A549 (cell line): ENCODE measurements around the gene ZDBF2. TPM values are rescaled to one million over a fixed set of nuclear protein-coding genes. Genes with fewer than 3 reads are reported as not detected.
A peak's percentile ranks its signal among the peaks of the same experiment; 100 is the strongest.

ENCODE experiments used
- ATAC-seq, 2 experiments: fragments of 200-7000 bp in 1 of 2; fragments of >200 bp in 1 of 2; cut with Nextera tagmentation in 1 of 2; cut with Tn5 transposase in 1 of 2; 3 replicates each; pipeline versions ENCODE4 v1.8.0 to v1.9.1; 2018 to 2020; ENCODE audit warnings: mild to moderate bottlenecking in 1 of 2, moderate library complexity in 1 of 2
- CTCF ChIA-PET: fragments of 300-600 bp; sonication (Branson Sonifier 250); formaldehyde crosslinking; extraction: SDS; loops from one replicate; lab custom pipeline; 2021; ENCODE audit warnings: antibody characterized with exemption, inconsistent platforms; lab: Yijun Ruan, JAX
- POLR2A ChIA-PET: fragments of 350-600 bp; formaldehyde crosslinking; extraction: SDS; loops from one replicate; lab custom pipeline; 2021; ENCODE audit warnings: antibody characterized with exemption, inconsistent platforms; lab: Yijun Ruan, JAX
- DNase-seq, 2 experiments: peaks; one replicate each; pipeline versions ENCODE4 v3.0.0 to v3.0.0-alpha.2; 2011 to 2016; ENCODE audit warnings: low read depth in 1 of 2, low spot score in 1 of 2
- FAIRE-seq: peaks from 2 replicates; lab custom pipeline; 2011; peaks lifted over from hg19 to GRCh38; lab: Jason Lieb, UNC
- H3K27ac ChIP-seq, 2 experiments: fragments of >200 bp; sonication (Bioruptor Twin); formaldehyde crosslinking; 3 replicates each; pipeline ENCODE4 v1.5.1; 2016 to 2017
- H3K4me1 ChIP-seq: fragments of >200 bp; sonication (Bioruptor Twin); formaldehyde crosslinking; 3 replicates; pipeline ENCODE4 v1.6.1; 2016
- H3K4me2 ChIP-seq: fragments of >200 bp; sonication (Bioruptor Twin); formaldehyde crosslinking; 3 replicates; pipeline ENCODE4 v1.6.1; 2016
- H3K4me3 ChIP-seq: fragments of >200 bp; sonication (Bioruptor Twin); formaldehyde crosslinking; 3 replicates; pipeline ENCODE4 v1.5.1; 2016
- H3K9me3 ChIP-seq: fragments of >200 bp; sonication (Bioruptor Twin); formaldehyde crosslinking; 3 replicates; pipeline ENCODE4 v1.6.1; 2016
- ATOH8 ChIP-seq: fragments of 250-450 bp; sonication (Bioruptor Pico); IDR thresholded peaks from 2 replicates; pipeline ENCODE4 v1.5.0; 2020; ENCODE audit warnings: low read depth, mild to moderate bottlenecking, moderate library complexity
- BHLHE40 ChIP-seq: IDR thresholded peaks from 2 replicates; pipeline ENCODE4 v1.6.1; 2012; ENCODE audit warnings: low read depth, low read length, inconsistent platforms
- CBX2 ChIP-seq: fragments of 200-600 bp; sonication (generic); IDR thresholded peaks from 2 replicates; pipeline ENCODE4 v1.6.1; 2016; ENCODE audit warnings: low read depth, mild to moderate bottlenecking, borderline replicate concordance
- EHF ChIP-seq: fragments of 250-450 bp; sonication (Bioruptor Pico); IDR thresholded peaks from 2 replicates; pipeline ENCODE4 v1.5.0; 2020; ENCODE audit warnings: mild to moderate bottlenecking
- ELK1 ChIP-seq: fragments of 150-350 bp; IDR thresholded peaks from 2 replicates; pipeline ENCODE4 v1.6.1; 2014; ENCODE audit warnings: low read depth, mild to moderate bottlenecking, low read length
- FOSB ChIP-seq: fragments of 250-450 bp; sonication (Bioruptor Pico); IDR thresholded peaks from 2 replicates; pipeline ENCODE4 v1.5.0; 2020; ENCODE audit warnings: mild to moderate bottlenecking, moderate library complexity
- FOSL2 ChIP-seq, 2 experiments: fragments of 450-650 bp in 1 of 2; fragments of >200 bp in 1 of 2; sonication (Bioruptor Twin) in 1 of 2; formaldehyde crosslinking; IDR thresholded peaks; 2 replicates each; pipeline versions ENCODE4 v1.5.0 to v1.6.1; 2016 to 2020; ENCODE audit warnings: mild to moderate bottlenecking in 1 of 2, moderate library complexity in 1 of 2
- GATA3 ChIP-seq: IDR thresholded peaks from 2 replicates; pipeline ENCODE4 v1.6.1; 2012; ENCODE audit warnings: borderline replicate concordance
- HDAC2 ChIP-seq: fragments of 200-600 bp; sonication (generic); IDR thresholded peaks from 2 replicates; pipeline ENCODE4 v1.6.1; 2016
- HOXB13 ChIP-seq: fragments of 250-450 bp; sonication (Bioruptor Pico); IDR thresholded peaks from 2 replicates; pipeline ENCODE4 v1.5.0; 2020; ENCODE audit warnings: low read depth, mild to moderate bottlenecking, moderate library complexity
- HOXB5 ChIP-seq: fragments of 250-450 bp; sonication (Bioruptor Pico); IDR thresholded peaks from 2 replicates; pipeline ENCODE4 v1.5.0; 2020; ENCODE audit warnings: mild to moderate bottlenecking, moderate library complexity
- MAFK ChIP-seq: fragments of 450-650 bp; IDR thresholded peaks from 2 replicates; pipeline ENCODE4 v1.6.1; 2014; ENCODE audit not compliant: partially characterized antibody
- MAZ ChIP-seq: fragments of 150-350 bp; IDR thresholded peaks from 2 replicates; pipeline ENCODE4 v1.6.1; 2014; ENCODE audit warnings: antibody characterized with exemption, low read depth, low read length, borderline replicate concordance
- PHF8 ChIP-seq: fragments of 200-600 bp; sonication (generic); IDR thresholded peaks from 2 replicates; pipeline ENCODE4 v1.6.1; 2016; ENCODE audit warnings: low read depth, mild to moderate bottlenecking, antibody characterized with exemption, moderate library complexity, borderline replicate concordance
- POLR2AphosphoS2 ChIP-seq: conservative IDR thresholded peaks from 2 replicates; pipeline ENCODE4 v1.6.1; 2012; ENCODE audit warnings: low read length, improper control_type of control experiment, inconsistent platforms
- RAD21 ChIP-seq, 2 experiments: fragments of >200 bp in 1 of 2; sonication (Bioruptor Twin) in 1 of 2; formaldehyde crosslinking in 1 of 2; IDR thresholded peaks in 1 of 2; conservative IDR thresholded peaks in 1 of 2; 2 replicates in 1 of 2; 3 replicates in 1 of 2; pipeline ENCODE4 v1.6.1; 2012 to 2018; ENCODE audit warnings: inconsistent platforms in 1 of 2
- RNF2 ChIP-seq: fragments of 200-600 bp; sonication (generic); IDR thresholded peaks from 2 replicates; pipeline ENCODE4 v1.6.1; 2016; ENCODE audit warnings: low read depth, mild to moderate bottlenecking, antibody characterized with exemption, moderate library complexity, borderline replicate concordance
- TP53 ChIP-seq: fragments of 250-450 bp; sonication (Bioruptor Pico); IDR thresholded peaks from 2 replicates; pipeline ENCODE4 v1.5.0; 2021; ENCODE audit warnings: mild to moderate bottlenecking, moderate library complexity
- USF2 ChIP-seq: fragments of 450-650 bp; IDR thresholded peaks from 2 replicates; pipeline ENCODE4 v1.6.1; 2014; ENCODE audit warnings: antibody characterized with exemption
- ZFP36 ChIP-seq: fragments of 450-650 bp; IDR thresholded peaks from 2 replicates; pipeline ENCODE4 v1.6.1; 2014; ENCODE audit warnings: borderline replicate concordance; ENCODE audit not compliant: partially characterized antibody
- WGBS: methylation state at CpG from one replicate; pipeline ENCODE4 v1.1.6; 2017; ENCODE audit errors: missing lambda C conversion rate; 5-methylcytosine and 5-hydroxymethylcytosine counted together
- polyA plus RNA-seq, 4 experiments: library from polyadenylated mRNA; depleted of rRNA in 3 of 4; stranded (reverse); fragments of >200 nt; fragmentation: RNase III in 1 of 4; extraction: RNeasy Plus Mini Kit Qiagen cat#74134 plus additional on column Dnase treatment in 1 of 4; gene quantifications; 2 replicates in 3 of 4; 3 replicates in 1 of 4; pipeline ENCODE4 v1.2.3, GENCODE V29; 2011 to 2017
- TF ChIP-seq, protein P1 (sequence below): fragments of 200-600 bp; sonication (generic); IDR thresholded peaks from 2 replicates; pipeline ENCODE4 v1.6.1; 2016; ENCODE audit warnings: antibody characterized with exemption, mild to moderate bottlenecking, moderate library complexity
- TF ChIP-seq, protein P2 (sequence below): IDR thresholded peaks from 2 replicates; pipeline ENCODE4 v1.6.1; 2012
- TF ChIP-seq, protein P3 (sequence below): IDR thresholded peaks from 2 replicates; pipeline ENCODE4 v1.6.1; 2012
- TF ChIP-seq, protein P4 (sequence below): fragments of >200 bp; sonication (Bioruptor Twin); formaldehyde crosslinking; IDR thresholded peaks from 3 replicates; pipeline ENCODE4 v1.6.1; 2016

Gene ZDBF2
- polyA plus RNA-seq, 2 of the 4 experiments (the other 2 are of a cell fraction), result 1.5 to 8.4 TPM

- Histone ChIP-seq H3K4me3 (no peak overlapping the region), H3K4me1 (no peaks in the 10 kb centered on the region), H3K27ac (no peak overlapping the region), H3K4me2 (no peak overlapping the region), H3K9me3 (peaks cover 11% of the 10 kb centered on the region)
- ATAC-seq (no peak), FAIRE-seq (no peak), DNase-seq (no peak)
- CTCF ChIA-PET, result interaction anchor here (0.6 to 0.9 kb wide), 2 partner anchors 91 to 1468 kb away, joined by 4 to 5 read pairs; no protein-coding TSS in a partner anchor
- POLR2A ChIA-PET, result interaction anchor here (0.6 kb wide), 1 partner anchor 21 kb away, joined by 3 read pairs; no protein-coding TSS in a partner anchor
- TF ChIP-seq POLR2AphosphoS2, result no peak
- TF ChIP-seq BHLHE40, result no peak
- no peak for TF ChIP-seq MAFK
- no peak for TF ChIP-seq PHF8
- no peak for TF ChIP-seq CBX2
- no peak for TF ChIP-seq RAD21 (conservative IDR thresholded peaks at IDR 0.05 in 1 of 2, IDR thresholded peaks at IDR 0.05 in 1 of 2)
- no peak for TF ChIP-seq GATA3
- no peak for TF ChIP-seq FOSL2 (IDR thresholded peaks at IDR 0.05)
- no peak for TF ChIP-seq FOSL2 (CRISPR knock-in tag; IDR thresholded peaks at IDR 0.05)
- TF ChIP-seq RNF2, result no peak
- TF ChIP-seq MAZ, result no peak
- no peak for TF ChIP-seq FOSB (CRISPR knock-in tag)
- TF ChIP-seq USF2, result no peak
- TF ChIP-seq ATOH8, result no peak
- 35% methylated on average over 2 of the region's 2 CpGs for WGBS
These were observed 19.5 kb upstream of the ZDBF2 start for GRCh38 chr2:206255003-206255402.

DNA sequence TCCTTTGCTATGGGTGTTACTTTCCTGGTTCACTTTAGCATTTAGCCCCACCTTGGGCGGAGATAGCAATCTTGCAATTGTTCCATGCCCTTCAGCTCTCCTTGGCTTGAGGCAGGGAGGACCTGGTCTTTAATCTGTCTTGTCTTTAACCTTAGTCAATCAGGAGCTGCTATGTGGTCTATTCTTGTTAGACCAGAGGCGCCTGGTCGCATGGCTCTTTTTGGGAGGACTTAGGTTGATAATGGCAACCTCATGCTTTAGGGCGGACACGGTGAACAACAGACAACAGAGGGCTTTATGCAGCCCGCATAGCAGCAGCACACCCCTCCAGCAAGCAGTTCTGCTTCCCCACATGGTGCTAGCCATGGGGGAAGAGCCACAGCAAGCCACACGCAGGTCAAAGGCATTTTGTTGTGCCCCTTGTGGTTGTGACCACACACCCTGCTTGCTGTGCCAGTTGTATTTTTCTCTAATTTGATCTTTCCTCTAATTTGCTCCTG is 17.7 kb upstream of the ZDBF2 start:
- Histone ChIP-seq H3K9me3 (0 out of 3 replicates have a peak, but pooled peaks cover 3% of the 10 kb centered on the region), H3K4me1 (no peaks in the 10 kb centered on the region), H3K4me3 (no peak overlapping the region), H3K27ac (no peak overlapping the region), H3K4me2 (no peak overlapping the region)
- 63% methylated on average over 7 of the region's 7 CpGs for WGBS
- CTCF ChIA-PET, result interaction anchor here (0.6 kb wide), 1 partner anchor 96 kb away, joined by 3 read pairs; no protein-coding TSS in a partner anchor
- no peak for FAIRE-seq
- POLR2A ChIA-PET, result no interaction called here
- TF ChIP-seq ELK1, result no peak
- no peak for TF ChIP-seq ZFP36
- no peak for TF ChIP-seq BHLHE40
- TF ChIP-seq TP53 (CRISPR knock-in tag), result no peak
- TF ChIP-seq, protein P1, sequence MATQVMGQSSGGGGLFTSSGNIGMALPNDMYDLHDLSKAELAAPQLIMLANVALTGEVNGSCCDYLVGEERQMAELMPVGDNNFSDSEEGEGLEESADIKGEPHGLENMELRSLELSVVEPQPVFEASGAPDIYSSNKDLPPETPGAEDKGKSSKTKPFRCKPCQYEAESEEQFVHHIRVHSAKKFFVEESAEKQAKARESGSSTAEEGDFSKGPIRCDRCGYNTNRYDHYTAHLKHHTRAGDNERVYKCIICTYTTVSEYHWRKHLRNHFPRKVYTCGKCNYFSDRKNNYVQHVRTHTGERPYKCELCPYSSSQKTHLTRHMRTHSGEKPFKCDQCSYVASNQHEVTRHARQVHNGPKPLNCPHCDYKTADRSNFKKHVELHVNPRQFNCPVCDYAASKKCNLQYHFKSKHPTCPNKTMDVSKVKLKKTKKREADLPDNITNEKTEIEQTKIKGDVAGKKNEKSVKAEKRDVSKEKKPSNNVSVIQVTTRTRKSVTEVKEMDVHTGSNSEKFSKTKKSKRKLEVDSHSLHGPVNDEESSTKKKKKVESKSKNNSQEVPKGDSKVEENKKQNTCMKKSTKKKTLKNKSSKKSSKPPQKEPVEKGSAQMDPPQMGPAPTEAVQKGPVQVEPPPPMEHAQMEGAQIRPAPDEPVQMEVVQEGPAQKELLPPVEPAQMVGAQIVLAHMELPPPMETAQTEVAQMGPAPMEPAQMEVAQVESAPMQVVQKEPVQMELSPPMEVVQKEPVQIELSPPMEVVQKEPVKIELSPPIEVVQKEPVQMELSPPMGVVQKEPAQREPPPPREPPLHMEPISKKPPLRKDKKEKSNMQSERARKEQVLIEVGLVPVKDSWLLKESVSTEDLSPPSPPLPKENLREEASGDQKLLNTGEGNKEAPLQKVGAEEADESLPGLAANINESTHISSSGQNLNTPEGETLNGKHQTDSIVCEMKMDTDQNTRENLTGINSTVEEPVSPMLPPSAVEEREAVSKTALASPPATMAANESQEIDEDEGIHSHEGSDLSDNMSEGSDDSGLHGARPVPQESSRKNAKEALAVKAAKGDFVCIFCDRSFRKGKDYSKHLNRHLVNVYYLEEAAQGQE, result no peak
- TF ChIP-seq EHF (CRISPR knock-in tag), result no peak
- no peak for TF ChIP-seq HDAC2
- TF ChIP-seq, protein P2, sequence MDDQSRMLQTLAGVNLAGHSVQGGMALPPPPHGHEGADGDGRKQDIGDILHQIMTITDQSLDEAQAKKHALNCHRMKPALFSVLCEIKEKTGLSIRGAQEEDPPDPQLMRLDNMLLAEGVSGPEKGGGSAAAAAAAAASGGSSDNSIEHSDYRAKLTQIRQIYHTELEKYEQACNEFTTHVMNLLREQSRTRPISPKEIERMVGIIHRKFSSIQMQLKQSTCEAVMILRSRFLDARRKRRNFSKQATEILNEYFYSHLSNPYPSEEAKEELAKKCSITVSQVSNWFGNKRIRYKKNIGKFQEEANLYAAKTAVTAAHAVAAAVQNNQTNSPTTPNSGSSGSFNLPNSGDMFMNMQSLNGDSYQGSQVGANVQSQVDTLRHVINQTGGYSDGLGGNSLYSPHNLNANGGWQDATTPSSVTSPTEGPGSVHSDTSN, result no peak
- TF ChIP-seq HOXB5 (CRISPR knock-in tag), result no peak
- TF ChIP-seq, protein P3, sequence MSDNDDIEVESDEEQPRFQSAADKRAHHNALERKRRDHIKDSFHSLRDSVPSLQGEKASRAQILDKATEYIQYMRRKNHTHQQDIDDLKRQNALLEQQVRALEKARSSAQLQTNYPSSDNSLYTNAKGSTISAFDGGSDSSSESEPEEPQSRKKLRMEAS, result no peak
- TF ChIP-seq, protein P4, sequence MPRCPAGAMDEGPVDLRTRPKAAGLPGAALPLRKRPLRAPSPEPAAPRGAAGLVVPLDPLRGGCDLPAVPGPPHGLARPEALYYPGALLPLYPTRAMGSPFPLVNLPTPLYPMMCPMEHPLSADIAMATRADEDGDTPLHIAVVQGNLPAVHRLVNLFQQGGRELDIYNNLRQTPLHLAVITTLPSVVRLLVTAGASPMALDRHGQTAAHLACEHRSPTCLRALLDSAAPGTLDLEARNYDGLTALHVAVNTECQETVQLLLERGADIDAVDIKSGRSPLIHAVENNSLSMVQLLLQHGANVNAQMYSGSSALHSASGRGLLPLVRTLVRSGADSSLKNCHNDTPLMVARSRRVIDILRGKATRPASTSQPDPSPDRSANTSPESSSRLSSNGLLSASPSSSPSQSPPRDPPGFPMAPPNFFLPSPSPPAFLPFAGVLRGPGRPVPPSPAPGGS, result no peak
- no peak for TF ChIP-seq MAFK
- no peak for TF ChIP-seq RNF2
- TF ChIP-seq MAZ, result no peak
- TF ChIP-seq HOXB13, result no peak
- no peak for DNase-seq
- ATAC-seq, result peak in 1 of 2 experiments; percentile 12; a peak in 3 of 6 replicates
